GM12878 (cell line): ENCODE data around the gene XPNPEP1.

Source experiments
- CHD2 ChIP-seq: IDR thresholded peaks from 2 replicates; pipeline ENCODE4 v1.6.1; 2011; ENCODE audit warnings: low read depth, low read length, improper control_type of control experiment, borderline replicate concordance
- CTCF ChIP-seq, 3 experiments: IDR thresholded peaks in 2 of 3; conservative IDR thresholded peaks in 1 of 3; 2 replicates each; pipeline ENCODE4 v1.5.1; 2011; ENCODE audit warnings: low read depth in 3 of 3, low read length in 3 of 3, mild to moderate bottlenecking in 3 of 3, control low read depth in 2 of 3, moderate library complexity in 2 of 3, inconsistent platforms in 1 of 3, mixed read lengths in 1 of 3; ENCODE audit not compliant: control insufficient read depth in 2 of 3, insufficient read depth in 1 of 3; ENCODE audit errors: extremely low read depth in 1 of 3
- MXI1 ChIP-seq: fragments of 150-350 bp; IDR thresholded peaks from 2 replicates; pipeline ENCODE4 v1.6.1; 2011; ENCODE audit warnings: low read depth, mild to moderate bottlenecking, inconsistent platforms, low read length, improper control_type of control experiment
- NRF1 ChIP-seq: conservative IDR thresholded peaks from 2 replicates; pipeline ENCODE4 v1.6.1; 2011; ENCODE audit warnings: mild to moderate bottlenecking, low read depth, low read length, improper control_type of control experiment
- POLR2A ChIP-seq: IDR thresholded peaks from 2 replicates; pipeline ENCODE4 v1.6.1; 2011; ENCODE audit warnings: low read depth, mild to moderate bottlenecking, low read length
- RB1 ChIP-seq: fragments of 450-650 bp; formaldehyde crosslinking; IDR thresholded peaks from 2 replicates; pipeline ENCODE4 v1.6.1; 2017; ENCODE audit warnings: mild to moderate bottlenecking, borderline replicate concordance
- SMC3 ChIP-seq: IDR thresholded peaks from 2 replicates; pipeline ENCODE4 v1.6.1; 2011; ENCODE audit warnings: low read length, improper control_type of control experiment, borderline replicate concordance
- YBX1 ChIP-seq: fragments of 450-650 bp; IDR thresholded peaks from 2 replicates; pipeline ENCODE4 v1.6.1; 2016; ENCODE audit warnings: antibody characterized with exemption

GRCh38 chr10:109945473-109946177 lies 22.3 kb upstream of the XPNPEP1 start:
- TF ChIP-seq MXI1 (no peak), RB1 (no peak), SMC3 (no peak), CTCF (IDR thresholded peaks at IDR 0.05 in 2 of 3, conservative IDR thresholded peaks at IDR 0.05 in 1 of 3; ENCODE audit: control insufficient read depth in 2 of 3, extremely low read depth in 1 of 3, insufficient read depth in 1 of 3, low read depth in 3 of 3, low read length in 3 of 3) (no peak), YBX1 (no peak), POLR2A (no peak), NRF1 (no peak), CHD2 (no peak)
